Fibroblast of mammary gland (primary cell): ENCODE measurements around the gene CYP2A7.
"Not testable (repeated sequence)": the region's sequence is repeated elsewhere in the genome, so short reads cannot be mapped to it uniquely, and the experiment has no call there.

ENCODE experiments used
- DNase-seq: peaks from one replicate; pipeline ENCODE4 v3.0.0-alpha.2; 2010; ENCODE audit warnings: low read depth
- H3K4me3 ChIP-seq: 2 replicates; pipeline ENCODE4 v1.5.1; 2011; ENCODE audit warnings: low read depth, mild to moderate bottlenecking, low read length, moderate library complexity; ENCODE audit not compliant: control insufficient read depth
- CTCF ChIP-seq: conservative IDR thresholded peaks from 2 replicates; pipeline ENCODE4 v1.5.1; 2011; ENCODE audit warnings: low read depth, low read length, inconsistent platforms; ENCODE audit not compliant: control insufficient read depth, insufficient read depth

Gene CYP2A7

DNA sequence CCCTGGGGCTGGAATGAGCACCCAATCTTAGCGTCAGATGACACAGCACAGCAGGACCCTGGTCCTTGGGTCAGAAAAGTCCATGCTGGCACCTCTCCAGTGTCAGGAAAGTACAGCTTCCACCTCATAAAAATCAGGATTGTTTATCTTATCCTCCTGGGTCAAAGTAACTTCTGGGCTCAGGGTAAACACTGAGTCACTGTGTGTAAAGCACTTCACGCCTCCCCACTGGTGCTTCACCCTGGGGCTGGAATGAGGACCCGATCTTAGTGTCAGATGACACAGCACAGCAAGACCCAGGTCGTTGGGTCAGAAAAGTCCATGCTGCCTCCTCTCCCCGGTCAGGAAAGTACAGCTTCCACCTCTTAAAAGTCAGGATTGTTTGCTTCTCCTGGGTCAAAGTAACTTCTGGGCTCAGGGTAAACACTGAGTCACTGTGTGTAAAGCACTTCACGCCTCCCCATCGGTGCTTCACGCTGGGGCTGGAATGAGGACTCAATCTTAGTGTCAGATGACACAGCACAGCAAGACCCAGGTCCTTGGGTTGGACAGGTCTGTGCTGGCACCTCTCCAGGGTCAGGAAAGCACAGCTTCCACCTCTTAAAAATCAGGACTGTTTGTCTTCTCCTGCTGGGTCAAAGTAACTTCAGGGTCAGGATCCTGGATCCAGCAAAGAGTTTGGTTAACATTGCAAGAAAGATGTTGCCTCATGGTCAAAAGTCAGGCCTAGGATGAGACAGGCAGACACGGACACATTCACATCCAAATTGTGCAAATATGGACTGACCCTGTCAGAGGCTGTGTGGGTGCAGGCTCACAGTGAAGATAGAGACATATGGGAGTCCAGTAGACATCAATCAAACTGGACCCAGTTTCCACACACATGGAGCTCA lies 39.2 kb upstream of the CYP2A7 start:
- no peak for TF ChIP-seq CTCF
- no peak overlapping the region for H3K4me3 ChIP-seq
- no peak for DNase-seq

GRCh38 chr19:40920300-40921004 lies 38.4 kb upstream of the CYP2A7 start:
- TF ChIP-seq CTCF: no peak
- no peak overlapping the region for H3K4me3 ChIP-seq
- no peak for DNase-seq

DNA sequence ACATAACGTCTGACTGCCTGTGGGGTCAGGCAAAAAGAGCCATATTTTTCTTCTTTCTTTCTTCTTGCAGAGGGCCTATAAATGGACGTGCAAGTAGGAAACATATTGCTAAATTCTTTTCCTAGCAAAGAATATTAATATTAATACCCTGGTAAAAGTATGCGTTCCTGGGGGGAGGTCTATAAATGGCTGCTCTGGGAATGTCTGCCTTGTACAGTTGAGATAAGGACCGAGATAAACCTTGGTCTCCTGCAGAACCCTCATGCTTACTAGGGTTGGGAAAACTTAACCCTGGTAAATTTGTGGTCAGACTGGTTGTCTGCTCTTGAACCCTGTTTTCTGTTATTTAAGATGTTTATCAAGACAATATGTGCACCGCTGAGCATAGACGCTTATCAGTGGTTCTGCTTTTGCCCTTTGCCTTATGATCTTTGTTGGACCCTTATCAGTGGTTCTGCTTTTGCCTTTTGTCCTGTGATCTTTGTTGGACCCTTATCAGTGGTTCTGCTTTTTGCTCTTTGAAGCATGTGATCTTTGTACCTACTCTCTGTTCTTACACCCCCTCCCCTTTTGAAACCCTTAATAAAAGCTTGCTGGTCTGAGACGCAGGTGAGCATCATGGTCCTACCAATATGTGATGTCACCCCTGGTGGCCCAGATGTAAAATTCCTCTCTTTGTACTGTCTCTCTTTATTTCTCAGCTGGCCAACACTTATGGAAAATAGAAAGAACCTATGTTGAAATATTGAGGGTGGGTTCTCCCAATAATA lies 37.7 kb upstream of the CYP2A7 start:
- DNase-seq, H3K4me3 ChIP-seq: not testable (repeated sequence)

DNA sequence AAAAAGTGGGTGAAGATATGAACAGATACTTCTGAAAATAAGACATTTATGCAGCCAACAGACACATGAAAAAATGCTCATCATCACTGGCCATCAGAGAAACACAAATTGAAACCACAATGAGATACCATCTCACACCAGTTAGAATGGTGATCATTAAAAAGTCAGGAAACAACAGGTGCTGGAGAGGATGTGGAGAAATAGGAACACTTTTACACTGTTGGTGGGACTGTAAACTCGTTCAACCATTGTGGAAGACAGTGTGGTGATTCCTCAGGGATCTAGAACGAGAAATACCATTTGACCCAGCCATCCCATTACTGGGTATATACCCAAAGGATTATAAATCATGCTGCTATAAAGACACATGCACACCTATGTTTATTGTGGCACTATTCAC lies 36.3 kb upstream of the CYP2A7 start:
- not testable (repeated sequence) for H3K4me3 ChIP-seq, DNase-seq

- TF ChIP-seq CTCF: no peak
- no peak for DNase-seq
Measured at GRCh38 chr19:40908976-40909375, 26.9 kb upstream of the CYP2A7 start.

DNA sequence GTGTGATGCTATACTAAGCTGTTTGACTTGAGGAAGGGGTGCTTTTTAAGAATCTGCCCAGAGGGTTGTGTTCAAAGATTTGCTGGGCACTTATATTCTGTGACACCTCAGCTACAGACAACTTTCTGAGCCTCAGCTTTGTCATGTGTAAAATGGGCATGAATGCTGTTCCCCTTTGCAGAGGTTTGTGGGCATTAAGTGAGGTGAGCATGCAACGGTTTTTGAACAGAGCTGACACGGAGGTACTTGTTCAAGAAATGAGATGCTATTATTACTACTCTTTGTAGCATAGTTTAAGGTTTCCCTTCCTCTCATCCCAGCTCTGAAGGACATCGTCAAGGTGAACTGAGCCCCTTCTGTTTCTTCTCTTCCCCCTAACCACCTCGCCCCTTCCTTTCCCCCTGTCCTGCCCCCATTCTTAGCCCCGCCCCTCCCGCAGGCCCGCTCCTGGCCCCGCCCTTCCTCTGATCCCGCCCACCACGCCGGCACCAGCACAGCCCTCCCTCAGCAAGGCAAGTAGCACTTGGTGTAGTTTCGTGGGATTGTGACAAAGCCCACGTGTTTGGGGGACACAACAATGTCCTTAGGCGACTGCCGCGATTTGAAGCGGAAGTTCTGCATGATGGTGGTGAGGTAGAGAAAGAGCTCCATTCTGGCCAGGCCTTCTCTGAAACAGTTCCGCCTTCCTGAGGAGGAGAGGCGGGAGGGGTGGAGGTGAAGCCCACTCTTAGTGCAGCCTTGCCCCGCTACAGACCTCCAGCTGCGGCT lies 26.1 kb upstream of the CYP2A7 start:
- TF ChIP-seq CTCF: no peak
- DNase-seq: no peak
- H3K4me3 ChIP-seq: no peak overlapping the region

More at GRCh38 chr19:40908976-40909375, 26.9 kb upstream of the CYP2A7 start:
- H3K4me3 ChIP-seq: no peak overlapping the region

GRCh38 chr19:40906512-40906911 lies 24.5 kb upstream of the CYP2A7 start:
- no peak overlapping the region for H3K4me3 ChIP-seq
- no peak for TF ChIP-seq CTCF
- DNase-seq: no peak

- not testable (repeated sequence) for DNase-seq, H3K4me3 ChIP-seq
Measured at GRCh38 chr19:40904673-40905156, 22.7 kb upstream of the CYP2A7 start.

- DNase-seq: not testable (repeated sequence)
Measured at GRCh38 chr19:40901975-40902750, 20.1 kb upstream of the CYP2A7 start.

GRCh38 chr19:40900521-40900920 lies 18.5 kb upstream of the CYP2A7 start:
- not testable (repeated sequence) for H3K4me3 ChIP-seq, DNase-seq

More at GRCh38 chr19:40901975-40902750, 20.1 kb upstream of the CYP2A7 start:
- H3K4me3 ChIP-seq: not testable (repeated sequence)
